Keratinocyte (primary cell): Measurements from ENCODE around the gene TMC1. TPM values are rescaled to one million over a fixed set of nuclear protein-coding genes. Genes with fewer than 3 reads are reported as not detected.

Source experiments
- DNase-seq: peaks from one replicate; pipeline ENCODE4 v3.0.0-alpha.2; 2011; ENCODE audit warnings: low read depth, missing footprints, low spot score
- FAIRE-seq: peaks from 2 replicates; lab custom pipeline; 2011; peaks lifted over from hg19 to GRCh38; lab: Jason Lieb, UNC
- H2AFZ ChIP-seq: 2 replicates; pipeline ENCODE4 v1.6.0; 2012; ENCODE audit warnings: low read length, control low read depth, inconsistent platforms; ENCODE audit not compliant: control insufficient read depth
- H3K27ac ChIP-seq: 2 replicates; pipeline ENCODE4 v1.5.1; 2011; ENCODE audit warnings: low read length; ENCODE audit not compliant: control insufficient read depth, insufficient read depth
- H3K27me3 ChIP-seq: 3 replicates; pipeline ENCODE4 v1.6.0; 2011; ENCODE audit warnings: low read length; ENCODE audit not compliant: control insufficient read depth, insufficient read depth; ENCODE audit errors: extremely low read depth
- H3K36me3 ChIP-seq, 2 experiments: 2 replicates in 1 of 2; 3 replicates in 1 of 2; pipeline ENCODE4 v1.5.1; 2011; ENCODE audit warnings: low read length in 2 of 2, mild to moderate bottlenecking in 1 of 2; ENCODE audit not compliant: control insufficient read depth in 2 of 2, insufficient read depth in 2 of 2; ENCODE audit errors: extremely low read depth in 1 of 2
- H3K4me1 ChIP-seq: 3 replicates; pipeline ENCODE4 v1.5.1; 2011; ENCODE audit warnings: low read length; ENCODE audit not compliant: control insufficient read depth, insufficient read depth; ENCODE audit errors: extremely low read depth
- H3K4me2 ChIP-seq: 3 replicates; pipeline ENCODE4 v1.6.0; 2011; ENCODE audit warnings: low read depth, low read length; ENCODE audit not compliant: control insufficient read depth, insufficient read depth; ENCODE audit errors: extremely low read depth
- H3K4me3 ChIP-seq, 3 experiments: fragments of 200-600 bp in 1 of 3; sonication (generic) in 1 of 3; 2 replicates in 2 of 3; 3 replicates in 1 of 3; pipeline ENCODE4 v1.5.1; 2011 to 2016; ENCODE audit warnings: low read length in 3 of 3, mild to moderate bottlenecking in 3 of 3, control low read depth in 2 of 3, inconsistent platforms in 1 of 3, low read depth in 1 of 3, mixed read lengths in 1 of 3, mixed run types in 1 of 3, moderate library complexity in 1 of 3; ENCODE audit not compliant: control insufficient read depth in 2 of 3, insufficient read depth in 2 of 3; ENCODE audit errors: extremely low read depth in 1 of 3
- H3K79me2 ChIP-seq: 2 replicates; pipeline ENCODE4 v1.6.0; 2012; ENCODE audit warnings: low read length; ENCODE audit not compliant: control insufficient read depth, insufficient read depth
- H3K9ac ChIP-seq: 3 replicates; pipeline ENCODE4 v1.6.0; 2011; ENCODE audit warnings: low read length; ENCODE audit not compliant: control insufficient read depth, insufficient read depth; ENCODE audit errors: extremely low read depth
- H3K9me1 ChIP-seq: 3 replicates; pipeline ENCODE4 v1.6.0; 2011; ENCODE audit warnings: low read length; ENCODE audit not compliant: control insufficient read depth, insufficient read depth; ENCODE audit errors: extremely low read depth
- H3K9me3 ChIP-seq: 2 replicates; pipeline ENCODE4 v1.5.1; 2012; ENCODE audit warnings: low read depth, low read length; ENCODE audit not compliant: control insufficient read depth
- H4K20me1 ChIP-seq: 3 replicates; pipeline ENCODE4 v1.6.0; 2011; ENCODE audit warnings: low read length; ENCODE audit not compliant: control insufficient read depth, insufficient read depth; ENCODE audit errors: extremely low read depth
- EZH2 ChIP-seq: IDR thresholded peaks from one replicate; pipeline ENCODE4 v1.6.1; 2012; ENCODE audit warnings: inconsistent platforms, mild to moderate bottlenecking, low read length, moderate library complexity
- dilution Hi-C: fragments of 300-500 bp; cut with MboI; formaldehyde crosslinking; loops from one replicate; pipeline ENCODE4 v1.7.0; 2020; ENCODE audit warnings: low sequenced_read_pairs; ENCODE audit not compliant: extremely low pct_ligation_motif_present
- polyA plus RNA-seq, 5 experiments: library from polyadenylated mRNA; depleted of rRNA in 3 of 5; stranded (reverse) in 3 of 5; stranded (forward) in 1 of 5; unstranded in 1 of 5; fragments of >200 nt; gene quantifications; 1 replicate in 1 of 5; 2 replicates in 3 of 5; 3 replicates in 1 of 5; pipeline versions ENCODE4 v1.2.1 to v1.2.3, GENCODE V29; 2011 to 2012; ENCODE audit warnings: missing spikeins in 2 of 5, low read depth in 1 of 5, low replicate concordance in 1 of 5
- TF ChIP-seq, protein P1 (sequence below), 3 experiments: IDR thresholded peaks in 1 of 3; conservative IDR thresholded peaks in 1 of 3; optimal IDR thresholded peaks in 1 of 3; 2 replicates in 2 of 3; 3 replicates in 1 of 3; pipeline versions ENCODE3 to v1.5.1; 2011; ENCODE audit warnings: low read length in 3 of 3, mild to moderate bottlenecking in 3 of 3, moderate library complexity in 2 of 3, control low read depth in 1 of 3, inconsistent platforms in 1 of 3; ENCODE audit not compliant: insufficient read depth in 2 of 3; ENCODE audit errors: extremely low read depth in 1 of 3

The TMC1 gene
- polyA plus RNA-seq, 1 donor (not counting 4 experiments of a cell fraction or from before 2014, with no cell fraction given): 0.05 TPM

DNA sequence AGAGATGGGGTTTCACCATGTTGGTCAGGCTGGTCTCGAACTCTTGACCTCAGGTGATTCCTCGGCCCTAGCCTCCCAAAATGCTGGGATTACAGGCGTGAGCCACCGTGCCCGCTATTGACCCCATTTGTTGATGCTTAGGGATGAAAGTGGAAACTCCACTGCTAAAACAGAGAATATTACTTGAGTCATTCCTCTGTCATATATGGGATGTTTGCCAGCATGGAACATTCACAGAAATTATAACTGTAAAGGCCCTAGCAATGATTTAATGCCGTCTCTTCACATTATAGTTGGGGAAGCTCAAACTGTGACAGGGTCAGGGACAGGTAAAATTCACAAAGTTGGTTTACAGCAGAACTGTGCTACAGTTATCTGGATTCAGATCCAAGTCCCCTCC, 94.5 kb downstream of the TMC1 start:
- Histone ChIP-seq H4K20me1 (no peaks in the 10 kb centered on the region), H3K9ac (no peak overlapping the region), H2AFZ (no peak overlapping the region), H3K4me1 (no peaks in the 10 kb centered on the region), H3K79me2 (no peaks in the 10 kb centered on the region), H3K9me1 (no peaks in the 10 kb centered on the region), H3K27me3 (no peaks in the 10 kb centered on the region), H3K9me3 (no peaks in the 10 kb centered on the region), H3K4me2 (no peak overlapping the region), H3K36me3 (no peaks in the 10 kb centered on the region), H3K4me3 (no peak overlapping the region), H3K27ac (no peak overlapping the region)
- dilution Hi-C loops: no loop called here
- FAIRE-seq: no peak
- TF ChIP-seq, protein P1, sequence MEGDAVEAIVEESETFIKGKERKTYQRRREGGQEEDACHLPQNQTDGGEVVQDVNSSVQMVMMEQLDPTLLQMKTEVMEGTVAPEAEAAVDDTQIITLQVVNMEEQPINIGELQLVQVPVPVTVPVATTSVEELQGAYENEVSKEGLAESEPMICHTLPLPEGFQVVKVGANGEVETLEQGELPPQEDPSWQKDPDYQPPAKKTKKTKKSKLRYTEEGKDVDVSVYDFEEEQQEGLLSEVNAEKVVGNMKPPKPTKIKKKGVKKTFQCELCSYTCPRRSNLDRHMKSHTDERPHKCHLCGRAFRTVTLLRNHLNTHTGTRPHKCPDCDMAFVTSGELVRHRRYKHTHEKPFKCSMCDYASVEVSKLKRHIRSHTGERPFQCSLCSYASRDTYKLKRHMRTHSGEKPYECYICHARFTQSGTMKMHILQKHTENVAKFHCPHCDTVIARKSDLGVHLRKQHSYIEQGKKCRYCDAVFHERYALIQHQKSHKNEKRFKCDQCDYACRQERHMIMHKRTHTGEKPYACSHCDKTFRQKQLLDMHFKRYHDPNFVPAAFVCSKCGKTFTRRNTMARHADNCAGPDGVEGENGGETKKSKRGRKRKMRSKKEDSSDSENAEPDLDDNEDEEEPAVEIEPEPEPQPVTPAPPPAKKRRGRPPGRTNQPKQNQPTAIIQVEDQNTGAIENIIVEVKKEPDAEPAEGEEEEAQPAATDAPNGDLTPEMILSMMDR (optimal IDR thresholded peaks at IDR 0.05 in 1 of 3, IDR thresholded peaks at IDR 0.05 in 1 of 3, conservative IDR thresholded peaks at IDR 0.05 in 1 of 3; ENCODE audit: extremely low read depth in 1 of 3, insufficient read depth in 2 of 3, low read length in 3 of 3): no peak
- no peak for TF ChIP-seq EZH2
- DNase-seq: no peak

- TF ChIP-seq, protein P1 (optimal IDR thresholded peaks at IDR 0.05 in 1 of 3, IDR thresholded peaks at IDR 0.05 in 1 of 3, conservative IDR thresholded peaks at IDR 0.05 in 1 of 3; ENCODE audit: extremely low read depth in 1 of 3, insufficient read depth in 2 of 3, low read length in 3 of 3): no peak
- no peak for TF ChIP-seq EZH2
- Histone ChIP-seq H3K4me2 (no peak overlapping the region), H3K9me1 (no peaks in the 10 kb centered on the region), H3K79me2 (no peaks in the 10 kb centered on the region), H4K20me1 (no peaks in the 10 kb centered on the region), H3K4me1 (peaks cover 5% of the 10 kb centered on the region), H3K36me3 (no peaks in the 10 kb centered on the region), H3K27me3 (no peaks in the 10 kb centered on the region), H3K9me3 (no peaks in the 10 kb centered on the region), H2AFZ (no peak overlapping the region), H3K9ac (no peak overlapping the region), H3K4me3 (no peak overlapping the region), H3K27ac (no peak overlapping the region)
- FAIRE-seq (no peak), DNase-seq (no peak)
- dilution Hi-C loops: no loop called here
Observed at GRCh38 chr9:72618811-72619210, 97.4 kb downstream of the TMC1 start.
